HG02973 (cell line): Measurements from ENCODE around the gene MS4A6E.

Source experiments
- ATAC-seq: cut with Tn5 transposase; IDR thresholded peaks from one replicate; pipeline ENCODE4 v1.9.1; 2021; ENCODE audit warnings: moderate library complexity; ENCODE audit not compliant: unreplicated experiment

Gene MS4A6E

GRCh38 chr11:60371854-60372253 lies 44.8 kb downstream of the MS4A6E start:
- ATAC-seq = no peak

GRCh38 chr11:60372767-60373166 lies 45.7 kb downstream of the MS4A6E start:
- ATAC-seq = no peak

- ATAC-seq = no peak
These were observed 48.3 kb downstream of the MS4A6E start for GRCh38 chr11:60375316-60375715.

GRCh38 chr11:60376601-60377000 lies 49.5 kb downstream of the MS4A6E start:
- no peak for ATAC-seq

- peak; percentile 40 for ATAC-seq
These were observed 50.5 kb downstream of the MS4A6E start for GRCh38 chr11:60377401-60378136.

GRCh38 chr11:60378354-60378753 lies 51.3 kb downstream of the MS4A6E start, which contains the start of gene MS4A7:
MS4A7 (plus strand) TSS chr11:60378532; CDS start chr11:60383142, 4,610 bp downstream.
- peak; percentile 94 for ATAC-seq

- peak; percentile 98 for ATAC-seq
These were observed 62.3 kb downstream of the MS4A6E start for GRCh38 chr11:60389279-60389910.

- no peak for ATAC-seq
These were observed 63.4 kb downstream of the MS4A6E start for GRCh38 chr11:60390419-60390818.
